HL-60 (cell line): ENCODE data around the gene DUSP22.
"Not testable (repeated sequence)": the region's sequence is repeated elsewhere in the genome, so short reads cannot be mapped to it uniquely, and the experiment has no call there.

Source experiments
- SPI1 ChIP-seq: IDR thresholded peaks from 2 replicates; pipeline ENCODE4 v1.6.1; 2012; ENCODE audit warnings: low read depth, mild to moderate bottlenecking, borderline replicate concordance
- TF ChIP-seq, protein P1 (sequence below): IDR thresholded peaks from one replicate; pipeline ENCODE4 v1.5.1; 2011; ENCODE audit warnings: low read length, control low read depth, inconsistent platforms; ENCODE audit not compliant: insufficient read depth
- TF ChIP-seq, protein P2 (sequence below): IDR thresholded peaks from 2 replicates; pipeline ENCODE4 v1.6.1; 2012; ENCODE audit warnings: low read depth; ENCODE audit not compliant: insufficient replicate concordance

DNA sequence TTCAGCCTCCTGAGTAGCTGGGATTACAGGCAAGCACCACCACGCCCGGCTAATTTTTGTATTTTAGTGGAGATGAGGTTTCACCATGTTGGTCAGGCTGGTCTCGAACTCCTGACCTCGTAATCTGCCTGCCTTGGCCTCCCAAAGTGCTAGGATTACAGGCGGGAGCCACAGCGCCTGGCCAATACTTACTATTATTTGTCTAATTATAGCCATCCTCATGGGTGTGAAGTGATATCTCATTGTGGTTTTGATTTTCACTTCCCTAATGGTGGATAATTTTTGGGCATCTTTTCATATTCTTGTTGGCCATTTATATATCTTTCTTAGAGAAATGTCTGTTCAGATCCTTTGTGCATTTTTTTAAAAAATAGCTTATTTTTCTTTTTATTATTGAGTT is 44.2 kb upstream of the DUSP22 start:
- TF ChIP-seq, protein P1, sequence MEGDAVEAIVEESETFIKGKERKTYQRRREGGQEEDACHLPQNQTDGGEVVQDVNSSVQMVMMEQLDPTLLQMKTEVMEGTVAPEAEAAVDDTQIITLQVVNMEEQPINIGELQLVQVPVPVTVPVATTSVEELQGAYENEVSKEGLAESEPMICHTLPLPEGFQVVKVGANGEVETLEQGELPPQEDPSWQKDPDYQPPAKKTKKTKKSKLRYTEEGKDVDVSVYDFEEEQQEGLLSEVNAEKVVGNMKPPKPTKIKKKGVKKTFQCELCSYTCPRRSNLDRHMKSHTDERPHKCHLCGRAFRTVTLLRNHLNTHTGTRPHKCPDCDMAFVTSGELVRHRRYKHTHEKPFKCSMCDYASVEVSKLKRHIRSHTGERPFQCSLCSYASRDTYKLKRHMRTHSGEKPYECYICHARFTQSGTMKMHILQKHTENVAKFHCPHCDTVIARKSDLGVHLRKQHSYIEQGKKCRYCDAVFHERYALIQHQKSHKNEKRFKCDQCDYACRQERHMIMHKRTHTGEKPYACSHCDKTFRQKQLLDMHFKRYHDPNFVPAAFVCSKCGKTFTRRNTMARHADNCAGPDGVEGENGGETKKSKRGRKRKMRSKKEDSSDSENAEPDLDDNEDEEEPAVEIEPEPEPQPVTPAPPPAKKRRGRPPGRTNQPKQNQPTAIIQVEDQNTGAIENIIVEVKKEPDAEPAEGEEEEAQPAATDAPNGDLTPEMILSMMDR, result not testable (repeated sequence)
- TF ChIP-seq SPI1, result not testable (repeated sequence)
- TF ChIP-seq, protein P2, sequence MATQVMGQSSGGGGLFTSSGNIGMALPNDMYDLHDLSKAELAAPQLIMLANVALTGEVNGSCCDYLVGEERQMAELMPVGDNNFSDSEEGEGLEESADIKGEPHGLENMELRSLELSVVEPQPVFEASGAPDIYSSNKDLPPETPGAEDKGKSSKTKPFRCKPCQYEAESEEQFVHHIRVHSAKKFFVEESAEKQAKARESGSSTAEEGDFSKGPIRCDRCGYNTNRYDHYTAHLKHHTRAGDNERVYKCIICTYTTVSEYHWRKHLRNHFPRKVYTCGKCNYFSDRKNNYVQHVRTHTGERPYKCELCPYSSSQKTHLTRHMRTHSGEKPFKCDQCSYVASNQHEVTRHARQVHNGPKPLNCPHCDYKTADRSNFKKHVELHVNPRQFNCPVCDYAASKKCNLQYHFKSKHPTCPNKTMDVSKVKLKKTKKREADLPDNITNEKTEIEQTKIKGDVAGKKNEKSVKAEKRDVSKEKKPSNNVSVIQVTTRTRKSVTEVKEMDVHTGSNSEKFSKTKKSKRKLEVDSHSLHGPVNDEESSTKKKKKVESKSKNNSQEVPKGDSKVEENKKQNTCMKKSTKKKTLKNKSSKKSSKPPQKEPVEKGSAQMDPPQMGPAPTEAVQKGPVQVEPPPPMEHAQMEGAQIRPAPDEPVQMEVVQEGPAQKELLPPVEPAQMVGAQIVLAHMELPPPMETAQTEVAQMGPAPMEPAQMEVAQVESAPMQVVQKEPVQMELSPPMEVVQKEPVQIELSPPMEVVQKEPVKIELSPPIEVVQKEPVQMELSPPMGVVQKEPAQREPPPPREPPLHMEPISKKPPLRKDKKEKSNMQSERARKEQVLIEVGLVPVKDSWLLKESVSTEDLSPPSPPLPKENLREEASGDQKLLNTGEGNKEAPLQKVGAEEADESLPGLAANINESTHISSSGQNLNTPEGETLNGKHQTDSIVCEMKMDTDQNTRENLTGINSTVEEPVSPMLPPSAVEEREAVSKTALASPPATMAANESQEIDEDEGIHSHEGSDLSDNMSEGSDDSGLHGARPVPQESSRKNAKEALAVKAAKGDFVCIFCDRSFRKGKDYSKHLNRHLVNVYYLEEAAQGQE, result not testable (repeated sequence)
